GM19328 (cell line): ENCODE measurements around the gene SNRNP70.
A peak's percentile ranks its signal among the peaks of the same experiment; 100 is the strongest.
"Not testable (repeated sequence)": the region's sequence is repeated elsewhere in the genome, so short reads cannot be mapped to it uniquely, and the experiment has no call there.

Experiments used
- ATAC-seq: cut with Tn5 transposase; IDR thresholded peaks from one replicate; pipeline ENCODE4 v1.9.1; 2021; ENCODE audit warnings: mild to moderate bottlenecking, moderate library complexity; ENCODE audit not compliant: unreplicated experiment

Gene SNRNP70

GRCh38 chr19:49085020-49085867, at the start of gene SNRNP70:
Gene SNRNP70 (plus strand): TSS chr19:49085451. CDS start chr19:49086415, 964 bp downstream.
- ATAC-seq = peak; percentile 84

- not testable (repeated sequence) for ATAC-seq
These were observed 48.4 kb upstream of the SNRNP70 start, which contains the start of gene CGB1 for GRCh38 chr19:49036815-49037214. Gene CGB1 (minus strand): TSS chr19:49036895. CDS start chr19:49036711, 184 bp downstream.

- ATAC-seq = not testable (repeated sequence)
These were observed 47.1 kb upstream of the SNRNP70 start for GRCh38 chr19:49038111-49038510.

GRCh38 chr19:49038557-49039276, 46.5 kb upstream of the SNRNP70 start:
- not testable (repeated sequence) for ATAC-seq

GRCh38 chr19:49039736-49040135, 45.5 kb upstream of the SNRNP70 start:
- ATAC-seq = not testable (repeated sequence)

GRCh38 chr19:49042177-49042576, 43.1 kb upstream of the SNRNP70 start:
- ATAC-seq = no peak

GRCh38 chr19:49042666-49043065, 42.6 kb upstream of the SNRNP70 start:
- ATAC-seq = not testable (repeated sequence)

GRCh38 chr19:49043548-49043947, 41.7 kb upstream of the SNRNP70 start, which contains the start of gene CGB5:
Gene CGB5 (plus strand): TSS chr19:49043848. CDS start chr19:49044210, 362 bp downstream.
- ATAC-seq = not testable (repeated sequence)

- ATAC-seq = not testable (repeated sequence)
These were observed 36.2 kb upstream of the SNRNP70 start, which contains the start of gene CGB8 for GRCh38 chr19:49049011-49049410. Gene CGB8 (minus strand): TSS chr19:49049111. CDS start chr19:49048739, 372 bp downstream.

- not testable (repeated sequence) for ATAC-seq
These were observed 35.4 kb upstream of the SNRNP70 start for GRCh38 chr19:49049834-49050233.

GRCh38 chr19:49050376-49051033, 34.7 kb upstream of the SNRNP70 start:
- not testable (repeated sequence) for ATAC-seq

- no peak for ATAC-seq
These were observed 28.9 kb upstream of the SNRNP70 start for GRCh38 chr19:49056101-49056901.

GRCh38 chr19:49056902-49057596, 28.2 kb upstream of the SNRNP70 start:
- not testable (repeated sequence) for ATAC-seq

- no peak for ATAC-seq
These were observed 27.5 kb upstream of the SNRNP70 start, which contains the start of gene CGB7 for GRCh38 chr19:49057636-49058234. Gene CGB7 (minus strand): TSS chr19:49057749. CDS start chr19:49055375, 2,374 bp downstream.

- no peak for ATAC-seq
These were observed 26.7 kb upstream of the SNRNP70 start for GRCh38 chr19:49058562-49058961.

GRCh38 chr19:49059053-49059452, 26.2 kb upstream of the SNRNP70 start:
- no peak for ATAC-seq

GRCh38 chr19:49061000-49061399, 24.3 kb upstream of the SNRNP70 start:
- ATAC-seq = no peak

GRCh38 chr19:49061445-49061844, 23.8 kb upstream of the SNRNP70 start:
- no peak for ATAC-seq

GRCh38 chr19:49064029-49064629, 21.1 kb upstream of the SNRNP70 start:
- no peak for ATAC-seq
